Endothelial cell (in vitro differentiated cells): ENCODE results near the gene FPR2. TPM values are rescaled to one million over a fixed set of nuclear protein-coding genes. Genes with fewer than 3 reads are reported as not detected.

Experiments
- DNase-seq: peaks from one replicate; pipeline ENCODE4 v3.0.0; 2021; ENCODE audit warnings: low spot score
- H3K27ac Mint-ChIP-seq: one replicate; pipeline ENCODE4 v1.8.0; 2021; ENCODE audit warnings: mixed read lengths, inconsistent platforms; ENCODE audit not compliant: unreplicated experiment
- H3K27me3 Mint-ChIP-seq: one replicate; pipeline ENCODE4 v1.8.0; 2021; ENCODE audit warnings: mild to moderate bottlenecking, moderate library complexity, mixed read lengths, inconsistent platforms; ENCODE audit not compliant: unreplicated experiment
- H3K36me3 Mint-ChIP-seq: one replicate; pipeline ENCODE4 v1.8.0; 2021; ENCODE audit warnings: mild to moderate bottlenecking, low read depth, mixed read lengths, inconsistent platforms; ENCODE audit not compliant: unreplicated experiment
- H3K4me1 Mint-ChIP-seq: one replicate; pipeline ENCODE4 v1.8.0; 2021; ENCODE audit warnings: mild to moderate bottlenecking, mixed read lengths, inconsistent platforms; ENCODE audit not compliant: unreplicated experiment
- H3K4me3 Mint-ChIP-seq: one replicate; pipeline ENCODE4 v1.8.0; 2021; ENCODE audit warnings: mild to moderate bottlenecking, mixed read lengths, inconsistent platforms; ENCODE audit not compliant: unreplicated experiment
- H3K9me3 Mint-ChIP-seq: one replicate; pipeline ENCODE4 v1.8.0; 2021; ENCODE audit warnings: mixed read lengths, inconsistent platforms; ENCODE audit not compliant: unreplicated experiment
- total RNA-seq: library from RNA; stranded (reverse); fragmentation: NEBNext Ultra II Directional; extraction: Animal tissue kit (Norgen Biotek cat#: 25700); gene quantifications from one replicate; pipeline ENCODE4 v1.2.1, GENCODE V29; 2021; ENCODE audit not compliant: unreplicated experiment
- TF ChIP-seq, protein P1 (sequence below): fragments of 200-600 bp; sonication (generic); IDR thresholded peaks from one replicate; pipeline ENCODE4 v1.5.0; 2021; ENCODE audit warnings: antibody characterized with exemption; ENCODE audit not compliant: unreplicated experiment

Gene FPR2
- total RNA-seq, 1 donor from 2014 or later = 0.74 TPM

GRCh38 chr19:51810223-51810622, 49.2 kb downstream of the FPR2 start:
- Mint-ChIP-seq H3K4me3 (no peak overlapping the region), H3K4me1 (no peaks in the 10 kb centered on the region), H3K27ac (no peak overlapping the region), H3K27me3 (peaks cover 2% of the 10 kb centered on the region), H3K36me3 (peaks cover 10% of the 10 kb centered on the region), H3K9me3 (peaks cover 19% of the 10 kb centered on the region)
- no peak for DNase-seq
- TF ChIP-seq, protein P1, sequence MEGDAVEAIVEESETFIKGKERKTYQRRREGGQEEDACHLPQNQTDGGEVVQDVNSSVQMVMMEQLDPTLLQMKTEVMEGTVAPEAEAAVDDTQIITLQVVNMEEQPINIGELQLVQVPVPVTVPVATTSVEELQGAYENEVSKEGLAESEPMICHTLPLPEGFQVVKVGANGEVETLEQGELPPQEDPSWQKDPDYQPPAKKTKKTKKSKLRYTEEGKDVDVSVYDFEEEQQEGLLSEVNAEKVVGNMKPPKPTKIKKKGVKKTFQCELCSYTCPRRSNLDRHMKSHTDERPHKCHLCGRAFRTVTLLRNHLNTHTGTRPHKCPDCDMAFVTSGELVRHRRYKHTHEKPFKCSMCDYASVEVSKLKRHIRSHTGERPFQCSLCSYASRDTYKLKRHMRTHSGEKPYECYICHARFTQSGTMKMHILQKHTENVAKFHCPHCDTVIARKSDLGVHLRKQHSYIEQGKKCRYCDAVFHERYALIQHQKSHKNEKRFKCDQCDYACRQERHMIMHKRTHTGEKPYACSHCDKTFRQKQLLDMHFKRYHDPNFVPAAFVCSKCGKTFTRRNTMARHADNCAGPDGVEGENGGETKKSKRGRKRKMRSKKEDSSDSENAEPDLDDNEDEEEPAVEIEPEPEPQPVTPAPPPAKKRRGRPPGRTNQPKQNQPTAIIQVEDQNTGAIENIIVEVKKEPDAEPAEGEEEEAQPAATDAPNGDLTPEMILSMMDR = no peak

DNA sequence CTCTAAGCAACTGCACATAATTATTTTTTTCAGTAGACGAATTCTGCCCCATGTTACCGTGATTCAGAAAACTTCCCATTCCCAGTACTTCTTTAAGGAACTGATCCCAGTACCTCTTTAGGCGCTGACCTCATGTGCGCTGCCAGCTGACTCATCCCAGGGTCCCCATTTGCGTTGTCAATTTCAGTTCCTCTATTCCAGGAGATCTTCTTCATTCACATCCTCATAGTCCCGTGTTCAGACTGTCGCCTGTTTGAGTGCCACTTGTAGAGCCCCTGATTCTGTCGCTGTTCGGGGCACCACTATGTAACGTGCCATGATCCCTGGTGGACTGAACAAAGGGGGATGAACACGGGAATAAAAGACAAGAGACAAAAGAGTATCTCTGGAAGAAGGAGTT, 50.4 kb downstream of the FPR2 start:
- Mint-ChIP-seq H3K4me1 (no peaks in the 10 kb centered on the region), H3K27me3 (peaks cover 2% of the 10 kb centered on the region), H3K36me3 (peaks cover 10% of the 10 kb centered on the region), H3K9me3 (peaks cover 19% of the 10 kb centered on the region), H3K27ac (no peak overlapping the region), H3K4me3 (no peak overlapping the region)
- TF ChIP-seq, protein P1 = no peak
- DNase-seq = no peak

DNA sequence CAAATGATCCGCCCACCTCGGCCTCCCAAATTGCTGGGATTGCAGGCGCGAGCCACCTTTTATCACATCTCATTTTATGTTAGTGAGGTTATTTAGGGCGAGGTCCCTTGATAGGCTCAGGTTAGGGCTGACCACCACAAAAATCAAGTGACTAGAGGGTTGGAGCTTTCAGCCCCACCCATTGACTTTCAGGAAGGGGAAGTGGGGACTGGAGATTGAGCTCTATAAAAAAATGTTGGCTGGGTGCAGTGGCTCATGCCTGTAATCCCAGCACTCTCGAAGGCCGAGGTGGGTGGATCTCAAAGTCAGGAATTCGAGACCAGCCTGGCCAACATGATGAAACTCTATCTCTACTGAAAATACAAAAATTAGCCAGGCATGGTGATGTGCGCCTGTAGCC, 54.1 kb downstream of the FPR2 start:
- DNase-seq = no peak
- Mint-ChIP-seq H3K36me3 (peaks cover 10% of the 10 kb centered on the region), H3K27ac (no peak overlapping the region), H3K27me3 (peaks cover 2% of the 10 kb centered on the region), H3K9me3 (peaks cover 25% of the 10 kb centered on the region), H3K4me3 (no peak overlapping the region), H3K4me1 (no peaks in the 10 kb centered on the region)
- TF ChIP-seq, protein P1 = no peak

DNA sequence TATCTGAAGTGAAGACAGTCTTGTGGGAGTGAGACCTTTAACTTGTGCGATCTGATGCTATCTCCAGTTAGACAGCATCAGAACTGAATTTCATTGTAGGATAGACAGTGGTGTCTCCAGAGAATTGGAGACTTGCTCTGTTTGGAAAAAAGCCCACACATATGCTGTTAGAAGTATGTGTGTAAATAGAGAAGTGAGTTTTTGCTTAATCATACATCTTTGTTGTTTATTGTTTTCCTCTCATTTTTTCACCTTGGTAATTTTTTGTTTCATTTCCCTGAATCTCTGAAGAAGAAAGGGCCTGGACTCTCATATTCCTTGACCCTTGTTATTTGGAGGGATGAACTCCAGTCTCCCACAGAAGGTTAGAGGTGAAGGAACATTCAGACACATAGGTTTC, 55.7 kb downstream of the FPR2 start:
- TF ChIP-seq, protein P1 = no peak
- no peaks in the 10 kb centered on the region for H3K4me1 Mint-ChIP-seq
- no peak overlapping the region for H3K4me3 Mint-ChIP-seq
- no peak overlapping the region for H3K27ac Mint-ChIP-seq
- no peak for DNase-seq
- H3K9me3 Mint-ChIP-seq = peaks cover 19% of the 10 kb centered on the region
- H3K36me3 Mint-ChIP-seq = peaks cover 7% of the 10 kb centered on the region
- peaks cover 2% of the 10 kb centered on the region for H3K27me3 Mint-ChIP-seq

- no peak overlapping the region for H3K4me3 Mint-ChIP-seq
- H3K27me3 Mint-ChIP-seq = peaks cover 3% of the 10 kb centered on the region
- TF ChIP-seq, protein P1 = no peak
- peaks cover 16% of the 10 kb centered on the region for H3K36me3 Mint-ChIP-seq
- H3K27ac Mint-ChIP-seq = no peak overlapping the region
- H3K9me3 Mint-ChIP-seq = peaks cover 35% of the 10 kb centered on the region
- DNase-seq = no peak
- no peaks in the 10 kb centered on the region for H3K4me1 Mint-ChIP-seq
Measured at GRCh38 chr19:51820011-51820410, 59.0 kb downstream of the FPR2 start.

Other genes starting within 250 kb of the FPR2 start
- not detected for gene SIGLEC6, start 229.5 kb upstream of the FPR2 start, total RNA-seq
- 18.3 TPM for gene ZNF175, start 189.9 kb upstream of the FPR2 start, total RNA-seq
- gene SIGLEC5, start 130.8 kb upstream of the FPR2 start, total RNA-seq = not detected
- gene SIGLEC14, start 114.4 kb upstream of the FPR2 start, total RNA-seq = 0.21 TPM
- gene SPACA6, start 67.8 kb upstream of the FPR2 start, total RNA-seq = 12.9 TPM
- gene HAS1, start 37.2 kb upstream of the FPR2 start, total RNA-seq = not detected
- gene FPR1, start 9.3 kb upstream of the FPR2 start, total RNA-seq = 0.67 TPM
- not detected for gene FPR3, start 34.0 kb downstream of the FPR2 start, total RNA-seq
- gene ZNF577, start 126.8 kb downstream of the FPR2 start, total RNA-seq = 9.3 TPM
- gene ZNF649, start 143.8 kb downstream of the FPR2 start, total RNA-seq = 17.2 TPM
- gene ZNF613, start 166.3 kb downstream of the FPR2 start, total RNA-seq = 10.9 TPM
- gene ZNF350, start 225.7 kb downstream of the FPR2 start, total RNA-seq = 8.9 TPM
- gene ZNF615, start 247.0 kb downstream of the FPR2 start, total RNA-seq = 13.5 TPM